HepG2 (cell line): ENCODE measurements around the gene LPO. TPM values are rescaled to one million over a fixed set of nuclear protein-coding genes. Genes with fewer than 3 reads are reported as not detected.

Experiments used
- DR1 ChIP-seq: sonication (generic); formaldehyde crosslinking; IDR thresholded peaks from 2 replicates; pipeline ENCODE4 v1.8.0; 2021; ENCODE audit warnings: mild to moderate bottlenecking, missing genetic modification reagents, inconsistent platforms
- HDAC2 ChIP-seq: sonication (generic); formaldehyde crosslinking; IDR thresholded peaks from 2 replicates; pipeline ENCODE4 v1.4.0; 2020; ENCODE audit warnings: missing genetic modification reagents
- HNRNPL ChIP-seq: fragments of 200-400 bp; formaldehyde crosslinking; IDR thresholded peaks from 2 replicates; pipeline ENCODE4 v1.6.1; 2017; ENCODE audit warnings: mild to moderate bottlenecking, low read depth, low read length
- XBP1 ChIP-seq: sonication (generic); formaldehyde crosslinking; IDR thresholded peaks from 2 replicates; pipeline ENCODE4 v1.5.0; 2020; ENCODE audit warnings: missing genetic modification reagents
- YY1 ChIP-seq: IDR thresholded peaks from 2 replicates; pipeline ENCODE4 v1.6.1; 2011; ENCODE audit warnings: low read length, low read depth, moderate library complexity, mild to moderate bottlenecking; ENCODE audit not compliant: insufficient read depth, insufficient replicate concordance
- ZBTB8A ChIP-seq: sonication (generic); formaldehyde crosslinking; IDR thresholded peaks from 2 replicates; pipeline ENCODE4 v1.4.0; 2020; ENCODE audit warnings: mild to moderate bottlenecking, low read depth, missing genetic modification reagents, borderline replicate concordance
- ZNF317 ChIP-seq: sonication (generic); formaldehyde crosslinking; IDR thresholded peaks from 2 replicates; pipeline ENCODE4 v1.5.0; 2020; ENCODE audit warnings: mild to moderate bottlenecking, missing genetic modification reagents
- ZNF687 ChIP-seq: sonication (generic); formaldehyde crosslinking; IDR thresholded peaks from 2 replicates; pipeline ENCODE4 v1.5.1; 2020; ENCODE audit warnings: mild to moderate bottlenecking, missing genetic modification reagents, moderate library complexity
- polyA plus RNA-seq, 8 experiments: library from polyadenylated mRNA; depleted of rRNA in 3 of 8; stranded (reverse) in 7 of 8; unstranded in 1 of 8; fragments of >200 nt; fragmentation: Illumina TruSeq in 4 of 8; extraction: Trizol in 4 of 8; gene quantifications; 2 replicates each; pipeline versions ENCODE4 v1.2.1 to v1.2.3, GENCODE V29; 2011 to 2016; ENCODE audit warnings: low read depth in 4 of 8, missing spikeins in 1 of 8, mixed read lengths in 1 of 8; ENCODE audit not compliant: insufficient read depth in 1 of 8
- total RNA-seq, 5 experiments: library from RNA; depleted of rRNA; stranded (reverse); fragments of >200 nt; fragmentation: Illumina TruSeq; extraction: Trizol; gene quantifications; 2 replicates each; pipeline ENCODE4 v1.2.3, GENCODE V29; 2016; ENCODE audit warnings: low read depth in 1 of 5
- TF ChIP-seq, protein P1 (sequence below): IDR thresholded peaks from 2 replicates; pipeline ENCODE4 v1.4.0; 2020; ENCODE audit warnings: mild to moderate bottlenecking, missing genetic modification reagents
- TF ChIP-seq, protein P2 (sequence below): sonication (generic); formaldehyde crosslinking; IDR thresholded peaks from 2 replicates; pipeline ENCODE4 v1.5.0; 2020; ENCODE audit warnings: mild to moderate bottlenecking, missing genetic modification reagents

Gene LPO
- total and polyA plus RNA-seq, 2 of the 13 experiments (the other 11 are each of a cell fraction or from before 2014, with no cell fraction given), result not detected

DNA sequence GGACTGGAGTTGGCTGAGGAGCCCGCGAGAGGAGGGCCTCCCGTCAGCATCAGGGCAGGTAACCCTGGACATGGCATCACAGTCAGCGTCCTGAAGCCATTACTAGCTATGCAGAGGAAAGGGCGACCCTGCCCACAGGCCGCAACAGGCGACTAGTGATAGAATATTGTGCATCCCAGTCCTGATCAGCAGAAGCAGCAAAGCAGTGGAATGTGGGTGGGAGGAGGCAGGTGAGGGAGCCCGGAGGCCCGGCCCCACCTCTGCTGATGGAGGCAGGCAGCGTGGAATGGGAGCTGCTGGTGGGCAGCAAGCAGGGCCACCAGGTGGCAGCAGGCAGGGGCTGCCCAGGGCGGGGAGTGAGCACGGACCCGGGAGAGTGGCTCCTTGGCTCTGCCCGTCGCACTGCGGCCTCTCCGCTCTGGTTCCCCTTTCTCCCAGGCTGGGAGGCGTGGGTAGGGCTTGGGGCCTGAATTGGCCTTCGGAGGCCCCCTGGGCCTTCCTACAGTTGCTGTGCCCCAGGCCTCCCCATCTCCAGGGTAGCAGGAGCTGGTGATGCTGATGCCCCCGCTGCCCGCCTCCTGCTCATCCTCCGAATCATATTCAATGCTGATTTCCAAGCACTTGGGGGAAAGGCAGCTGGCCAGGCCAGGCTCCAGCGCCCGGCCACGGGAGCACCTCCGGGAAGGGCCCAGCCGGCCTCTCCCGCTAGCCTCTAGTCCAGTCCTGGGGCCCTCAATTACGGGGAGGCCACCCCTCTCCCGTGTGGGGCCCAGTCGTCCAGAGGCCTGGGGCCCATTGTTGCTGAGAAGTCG is 70.0 kb downstream of the LPO start (continued):
- TF ChIP-seq, protein P1, sequence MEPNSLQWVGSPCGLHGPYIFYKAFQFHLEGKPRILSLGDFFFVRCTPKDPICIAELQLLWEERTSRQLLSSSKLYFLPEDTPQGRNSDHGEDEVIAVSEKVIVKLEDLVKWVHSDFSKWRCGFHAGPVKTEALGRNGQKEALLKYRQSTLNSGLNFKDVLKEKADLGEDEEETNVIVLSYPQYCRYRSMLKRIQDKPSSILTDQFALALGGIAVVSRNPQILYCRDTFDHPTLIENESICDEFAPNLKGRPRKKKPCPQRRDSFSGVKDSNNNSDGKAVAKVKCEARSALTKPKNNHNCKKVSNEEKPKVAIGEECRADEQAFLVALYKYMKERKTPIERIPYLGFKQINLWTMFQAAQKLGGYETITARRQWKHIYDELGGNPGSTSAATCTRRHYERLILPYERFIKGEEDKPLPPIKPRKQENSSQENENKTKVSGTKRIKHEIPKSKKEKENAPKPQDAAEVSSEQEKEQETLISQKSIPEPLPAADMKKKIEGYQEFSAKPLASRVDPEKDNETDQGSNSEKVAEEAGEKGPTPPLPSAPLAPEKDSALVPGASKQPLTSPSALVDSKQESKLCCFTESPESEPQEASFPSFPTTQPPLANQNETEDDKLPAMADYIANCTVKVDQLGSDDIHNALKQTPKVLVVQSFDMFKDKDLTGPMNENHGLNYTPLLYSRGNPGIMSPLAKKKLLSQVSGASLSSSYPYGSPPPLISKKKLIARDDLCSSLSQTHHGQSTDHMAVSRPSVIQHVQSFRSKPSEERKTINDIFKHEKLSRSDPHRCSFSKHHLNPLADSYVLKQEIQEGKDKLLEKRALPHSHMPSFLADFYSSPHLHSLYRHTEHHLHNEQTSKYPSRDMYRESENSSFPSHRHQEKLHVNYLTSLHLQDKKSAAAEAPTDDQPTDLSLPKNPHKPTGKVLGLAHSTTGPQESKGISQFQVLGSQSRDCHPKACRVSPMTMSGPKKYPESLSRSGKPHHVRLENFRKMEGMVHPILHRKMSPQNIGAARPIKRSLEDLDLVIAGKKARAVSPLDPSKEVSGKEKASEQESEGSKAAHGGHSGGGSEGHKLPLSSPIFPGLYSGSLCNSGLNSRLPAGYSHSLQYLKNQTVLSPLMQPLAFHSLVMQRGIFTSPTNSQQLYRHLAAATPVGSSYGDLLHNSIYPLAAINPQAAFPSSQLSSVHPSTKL (CRISPR knock-in tag), result peak; percentile 40; the same call in 1 of the 2 replicates
- TF ChIP-seq ZNF687 (CRISPR knock-in tag) (peak; percentile 52), XBP1 (CRISPR knock-in tag) (no peak), HNRNPL (peak; percentile 87), ZBTB8A (CRISPR knock-in tag) (no peak), DR1 (no peak), ZNF317 (CRISPR knock-in tag) (no peak), YY1 (peak; percentile 50), HDAC2 (peak; percentile 31; the same call in 1 of the 2 replicates)
- TF ChIP-seq, protein P2, sequence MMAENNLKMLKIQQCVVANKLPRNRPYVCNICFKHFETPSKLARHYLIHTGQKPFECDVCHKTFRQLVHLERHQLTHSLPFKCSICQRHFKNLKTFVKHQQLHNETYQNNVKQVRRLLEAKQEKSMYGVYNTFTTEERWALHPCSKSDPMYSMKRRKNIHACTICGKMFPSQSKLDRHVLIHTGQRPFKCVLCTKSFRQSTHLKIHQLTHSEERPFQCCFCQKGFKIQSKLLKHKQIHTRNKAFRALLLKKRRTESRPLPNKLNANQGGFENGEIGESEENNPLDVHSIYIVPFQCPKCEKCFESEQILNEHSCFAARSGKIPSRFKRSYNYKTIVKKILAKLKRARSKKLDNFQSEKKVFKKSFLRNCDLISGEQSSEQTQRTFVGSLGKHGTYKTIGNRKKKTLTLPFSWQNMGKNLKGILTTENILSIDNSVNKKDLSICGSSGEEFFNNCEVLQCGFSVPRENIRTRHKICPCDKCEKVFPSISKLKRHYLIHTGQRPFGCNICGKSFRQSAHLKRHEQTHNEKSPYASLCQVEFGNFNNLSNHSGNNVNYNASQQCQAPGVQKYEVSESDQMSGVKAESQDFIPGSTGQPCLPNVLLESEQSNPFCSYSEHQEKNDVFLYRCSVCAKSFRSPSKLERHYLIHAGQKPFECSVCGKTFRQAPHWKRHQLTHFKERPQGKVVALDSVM (CRISPR knock-in tag), result peak; percentile 65; the same call in 1 of the 2 replicates
